Heart left ventricle (tissue), 16 donors: ENCODE results near the gene RPS6KA6. TPM values are rescaled to one million over a fixed set of nuclear protein-coding genes. Genes with fewer than 3 reads are reported as not detected.

Source experiments
- ATAC-seq, 4 donors: fragments of 200-7000 bp; cut with Tn5 transposase; one replicate each; pipeline ENCODE4 v1.9.1; 2020 to 2022; ENCODE audit warnings: moderate library complexity in 4 of 4, mild to moderate bottlenecking in 3 of 4, moderate number of reproducible peaks in 1 of 4
- DNase-seq, 5 donors: peaks; one replicate each; pipeline ENCODE4 v3.0.0-alpha.2; 2020
- H3K27ac ChIP-seq, 12 donors: fragments of 200-600 bp; sonication (generic) in 4 of 12; one replicate each; pipeline versions ENCODE4 v1.5.0 to v1.8.0; 2016 to 2022; ENCODE audit warnings: mild to moderate bottlenecking in 2 of 12
- H3K27me3 ChIP-seq, 9 donors: fragments of 200-600 bp; sonication (generic) in 2 of 9; one replicate each; pipeline versions ENCODE4 v1.5.1 to v1.8.0; 2016 to 2022; ENCODE audit warnings: mild to moderate bottlenecking in 3 of 9
- H3K36me3 ChIP-seq, 9 donors: fragments of 200-600 bp; sonication (generic) in 2 of 9; one replicate each; pipeline versions ENCODE4 v1.5.0 to v1.8.0; 2018 to 2022; ENCODE audit warnings: mild to moderate bottlenecking in 2 of 9
- H3K4me1 ChIP-seq, 12 donors: fragments of 200-600 bp; sonication (generic) in 4 of 12; one replicate each; pipeline versions ENCODE4 v1.5.0 to v1.8.0; 2016 to 2022; ENCODE audit warnings: mild to moderate bottlenecking in 3 of 12
- H3K4me3 ChIP-seq, 12 donors: fragments of 200-600 bp; sonication (generic) in 4 of 12; one replicate each; pipeline versions ENCODE4 v1.5.0 to v1.8.0; 2017 to 2022; ENCODE audit warnings: mild to moderate bottlenecking in 9 of 12, moderate library complexity in 4 of 12
- H3K9me3 ChIP-seq, 12 donors: fragments of 200-600 bp; sonication (generic) in 4 of 12; one replicate each; pipeline versions ENCODE4 v1.5.0 to v1.8.0; 2016 to 2022; ENCODE audit warnings: mild to moderate bottlenecking in 1 of 12
- CTCF ChIP-seq, 12 donors: fragments of 200-600 bp; sonication (generic) in 4 of 12; IDR thresholded peaks; one replicate each; pipeline versions ENCODE4 v1.5.0 to v1.8.0; 2018 to 2022; ENCODE audit warnings: antibody characterized with exemption in 12 of 12, mild to moderate bottlenecking in 5 of 12
- POLR2A ChIP-seq, 2 donors: fragments of 450-650 bp; IDR thresholded peaks; one replicate each; pipeline ENCODE4 v1.6.1; 2017; ENCODE audit warnings: antibody characterized with exemption in 2 of 2, mild to moderate bottlenecking in 2 of 2, moderate library complexity in 2 of 2
- WGBS, 4 donors: extraction: QIAGEN DNeasy Blood & Tissue Kit in 2 of 4; methylation state at CpG; one replicate each; pipeline versions ENCODE4 v1.1.5 to v1.1.7; 2013 to 2018; 5-methylcytosine and 5-hydroxymethylcytosine counted together
- intact Hi-C, 10 donors: fragments of 100-400 bp; cut with DNase I; formaldehyde crosslinking; loops; one replicate each; pipeline versions ENCODE4 v1.11.1 to v1.14.2; 2022
- long read RNA-seq, 3 donors: library from polyadenylated mRNA; unstranded; transcript quantifications; one replicate each; pipeline ENCODE4 v2.0.0, GENCODE V29; 2020 to 2021
- polyA plus RNA-seq, 2 donors: library from polyadenylated mRNA; stranded (reverse); fragments of 200-250 nt; gene quantifications; one replicate each; pipeline ENCODE4 v1.2.3, GENCODE V29; 2013
- total RNA-seq, 9 donors: library from RNA; depleted of rRNA in 2 of 9; stranded (reverse); fragments of >200 nt in 2 of 9; fragmentation: NEBNext Ultra II Directional in 3 of 9; extraction: Animal tissue kit (Norgen Biotek cat#: 25700) in 3 of 9; gene quantifications; one replicate each; pipeline versions ENCODE4 v1.1.0 to v1.2.4, GENCODE V29; 2016 to 2023
- donor health status: ischemic (EF 13 %, LVEDD 7.1; RV severe dilation, severe dysfunction).
- donor health status: healthy with polysubstance abuse.
- donor health status: DM: no; HTN: yes; CAD: no.
- donor health status: DM: no; HTN: no; CAD: no.
- donor health status: ischemic (EF 25% LVEDD 6.9; RV normal size, moderate dysfunction).
- donor health status: ischemic (EF 25% LVEDD 5.7; RV mildly dilated, moderate dysfunction).
- donor health status: healthy.
- donor health status: DM: yes; HTN: yes; CAD: no.
- donor health status: ischemic (EF 35%, LVEDD 5.7; RV mildly dilated, moderate dysfunction).
- donor health status: nonischemic (EF 11% LVEDD 7.7; RV severe dilation, severe dysfunction).
- donor health status: DM: yes; HTN: yes; CAD: no.
- donor health status: PGD.
- donor health status: ischemic (EF 29% LVEDD 5.4; RV normal size, mild dysfunction).
- donor health status: nonischemic (EF 23%, LVEDD 6.1; RV moderate dilation, normal function).

Gene RPS6KA6
- total RNA-seq (under 1 TPM; 0.08 to 0.75 (median 0.48) TPM), polyA plus RNA-seq (under 1 TPM; 0.04 to 0.50 TPM)
- long read RNA-seq, donor 1, result 0 reads
- long read RNA-seq, donor 2, result 0 reads
- long read RNA-seq, donor 3, partial matches to known transcripts, result 0 of 2 reads
- long read RNA-seq, donor 3, other reads (novel, unspliced or antisense), result 1 of 2 reads

GRCh38 chrX:84187533-84188319 is at the start of gene RPS6KA6:
TSS of gene RPS6KA6 (minus strand) at chrX:84188199. CDS start at chrX:84187899, 300 bp downstream.
- WGBS, 4 donors, result 0 to 54% (median 18%) methylated on average over 48 to 81 of the region's 81 CpGs
- ATAC-seq (peak in 3 of 4 donors; percentile 44 to 70 (median 50)), DNase-seq (peak; percentile 5 to 53 (median 21))
- H3K9me3 ChIP-seq, result no peaks in the 10 kb centered on the region
- peaks cover 0 to 14% (median 0%) of the 10 kb centered on the region in 12 donors for H3K4me1 ChIP-seq
- peak within 1 kb of the TSS in 1 of 12 donors; percentile 42 for H3K27ac ChIP-seq
- H3K36me3 ChIP-seq, result no peaks in the 10 kb centered on the region
- peaks cover 0 to 24% (median 0%) of the 10 kb centered on the region in 9 donors for H3K27me3 ChIP-seq
- H3K4me3 ChIP-seq, result peak within 1 kb of the TSS; percentile 15 to 63 (median 50)
- TF ChIP-seq POLR2A (IDR thresholded peaks at IDR 0.05) (no peak), CTCF (IDR thresholded peaks at IDR 0.05) (no peak)
- intact Hi-C loops, result no loop called here

- Histone ChIP-seq H3K9me3 (no peaks in the 10 kb centered on the region), H3K27ac (no peak overlapping the region), H3K4me3 (no peak overlapping the region), H3K36me3 (no peaks in the 10 kb centered on the region), H3K27me3 (no peaks in the 10 kb centered on the region), H3K4me1 (no peaks in the 10 kb centered on the region)
- DNase-seq (no peak), ATAC-seq (no peak)
- TF ChIP-seq POLR2A (IDR thresholded peaks at IDR 0.05), result no peak
- TF ChIP-seq CTCF (IDR thresholded peaks at IDR 0.05), result no peak
- 63 to 91% (median 83%) methylated on average over 3 of the region's 3 CpGs for WGBS, 4 donors
- intact Hi-C loops, result no loop called here
Observed at GRCh38 chrX:84224741-84225140, 36.7 kb upstream of the RPS6KA6 start.

GRCh38 chrX:84223261-84223660 is 35.3 kb upstream of the RPS6KA6 start:
- Histone ChIP-seq H3K9me3 (no peaks in the 10 kb centered on the region), H3K27ac (no peak overlapping the region), H3K4me1 (no peaks in the 10 kb centered on the region), H3K27me3 (no peaks in the 10 kb centered on the region), H3K4me3 (no peak overlapping the region), H3K36me3 (no peaks in the 10 kb centered on the region)
- intact Hi-C loops, result no loop called here
- DNase-seq (no peak), ATAC-seq (no peak)
- TF ChIP-seq CTCF (IDR thresholded peaks at IDR 0.05) (no peak), POLR2A (IDR thresholded peaks at IDR 0.05) (no peak)

GRCh38 chrX:84221181-84221580 is 33.2 kb upstream of the RPS6KA6 start:
- DNase-seq, result no peak
- no peak for ATAC-seq
- H3K9me3 ChIP-seq, result no peaks in the 10 kb centered on the region
- H3K36me3 ChIP-seq, result no peaks in the 10 kb centered on the region
- no peaks in the 10 kb centered on the region for H3K4me1 ChIP-seq
- intact Hi-C loops, result no loop called here
- H3K27me3 ChIP-seq, result no peaks in the 10 kb centered on the region
- no peak for TF ChIP-seq CTCF (IDR thresholded peaks at IDR 0.05)
- TF ChIP-seq POLR2A (IDR thresholded peaks at IDR 0.05), result no peak
- 28 to 76% (median 61%) methylated on average over 2 of the region's 2 CpGs for WGBS, 4 donors
- no peak overlapping the region for H3K27ac ChIP-seq
- no peak overlapping the region for H3K4me3 ChIP-seq
